ENCODE data around the gene RABGAP1L.
"Not testable (repeated sequence)": the region's sequence is repeated elsewhere in the genome, so short reads cannot be mapped to it uniquely, and the experiment has no call there.

Gene RABGAP1L

DNA sequence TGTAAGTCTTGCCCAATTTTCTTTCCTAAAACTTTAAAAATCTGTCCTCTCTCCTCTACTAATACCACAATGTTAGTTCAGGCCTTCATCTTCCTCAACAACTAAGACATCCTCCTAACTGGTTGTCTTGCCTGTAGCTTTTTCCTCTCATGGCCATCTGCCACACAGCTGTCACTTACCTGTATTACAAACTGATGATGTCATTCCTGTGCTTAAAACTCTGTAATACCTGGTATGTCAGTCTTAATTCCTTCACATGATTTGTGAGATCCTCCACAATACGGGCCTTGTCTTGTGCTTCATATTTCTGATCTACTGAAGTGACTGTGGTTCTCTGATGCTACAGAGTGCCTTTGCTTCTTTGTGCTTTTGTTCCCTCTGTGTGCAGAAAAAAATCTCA lies 854.1 kb downstream of the RABGAP1L start:
- DNase-seq, result no peak

DNA sequence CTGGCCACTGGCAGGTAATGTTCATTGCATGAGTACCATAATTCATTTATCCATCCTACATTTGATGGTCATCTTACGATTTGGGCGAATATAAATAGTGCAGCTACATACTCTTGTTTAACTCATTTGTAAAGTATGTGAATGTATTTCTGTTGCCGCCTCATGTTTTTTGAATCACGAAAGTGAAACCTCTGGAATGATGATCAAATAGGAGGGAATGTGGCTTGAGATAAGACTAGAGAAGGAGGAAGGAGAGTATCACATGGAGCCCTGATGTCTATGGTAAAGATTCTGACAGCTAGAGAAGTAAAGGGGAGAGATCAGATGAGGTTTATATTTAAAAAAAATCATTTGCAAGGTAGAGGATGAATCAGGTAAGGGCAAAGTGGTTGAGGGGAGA lies 855.9 kb downstream of the RABGAP1L start:
- DNase-seq, result no peak

DNA sequence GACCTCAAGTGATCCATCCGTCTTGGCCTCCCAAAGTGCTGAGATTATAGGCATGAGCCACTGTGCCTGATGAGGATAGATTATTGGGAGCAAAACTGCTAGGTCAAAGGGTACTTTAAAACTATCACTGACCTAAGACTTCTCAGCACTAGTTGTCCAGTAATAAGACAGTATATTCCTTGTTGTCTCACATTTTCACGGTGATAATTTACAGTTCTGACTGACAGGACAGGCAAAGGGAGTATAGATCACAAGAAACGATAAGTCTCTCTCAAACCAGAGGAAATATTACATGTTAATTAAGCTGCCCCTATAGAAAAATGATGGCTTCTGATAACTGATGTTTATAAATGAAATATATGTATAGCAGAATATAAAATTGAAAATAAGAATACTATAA lies 860.2 kb downstream of the RABGAP1L start:
- DNase-seq, result no peak

- DNase-seq, result peak; percentile 99
Measured at GRCh38 chr1:175023043-175023921, 864.0 kb downstream of the RABGAP1L start, which contains the start of gene MRPS14. Gene MRPS14, minus strand, starts transcription at chr1:175023425. Its CDS starts 17 bp downstream, at chr1:175023408.

GRCh38 chr1:175023922-175024242 lies 864.6 kb downstream of the RABGAP1L start:
- DNase-seq, result not testable (repeated sequence)

DNA sequence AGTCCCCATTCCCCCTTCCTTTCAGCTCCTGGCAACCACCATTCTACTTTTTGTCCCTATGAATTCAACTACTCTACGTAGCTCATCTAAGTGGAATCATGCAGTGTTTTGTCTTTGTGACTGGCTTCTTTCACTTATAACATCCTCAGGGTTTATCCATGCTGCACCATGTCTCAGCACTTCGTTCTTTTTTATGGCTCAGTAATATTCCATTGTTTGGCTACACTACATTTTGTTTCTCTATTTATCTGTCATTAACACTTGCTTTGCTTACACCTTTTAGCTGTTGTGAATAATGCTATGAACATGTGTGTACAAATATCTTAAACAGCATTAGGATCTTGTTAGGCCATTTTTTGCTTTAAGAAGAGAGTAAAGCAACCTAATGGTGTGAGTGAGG lies 865.5 kb downstream of the RABGAP1L start:
- no peak for DNase-seq

GRCh38 chr1:175033953-175034352 lies 874.6 kb downstream of the RABGAP1L start:
- DNase-seq, result no peak

DNA sequence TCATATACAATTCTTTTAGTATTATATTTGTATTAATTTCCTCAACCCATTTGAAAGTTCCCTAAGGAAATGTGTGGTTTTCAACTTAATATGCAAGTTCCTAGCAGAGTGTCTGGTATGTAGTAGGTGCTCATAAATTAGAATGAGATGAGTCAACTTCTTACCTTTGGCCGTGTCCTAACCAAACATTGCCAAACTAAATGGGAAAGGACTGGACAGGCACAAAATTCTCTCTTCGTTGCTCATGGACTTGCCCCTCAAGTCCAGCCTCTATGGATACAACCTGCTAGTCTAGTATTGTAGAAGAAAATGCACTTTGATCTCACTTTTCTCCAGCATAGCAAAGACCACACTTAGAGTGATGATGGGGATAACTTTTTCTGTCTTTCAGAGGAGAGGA lies 875.5 kb downstream of the RABGAP1L start:
- no peak for DNase-seq

DNA sequence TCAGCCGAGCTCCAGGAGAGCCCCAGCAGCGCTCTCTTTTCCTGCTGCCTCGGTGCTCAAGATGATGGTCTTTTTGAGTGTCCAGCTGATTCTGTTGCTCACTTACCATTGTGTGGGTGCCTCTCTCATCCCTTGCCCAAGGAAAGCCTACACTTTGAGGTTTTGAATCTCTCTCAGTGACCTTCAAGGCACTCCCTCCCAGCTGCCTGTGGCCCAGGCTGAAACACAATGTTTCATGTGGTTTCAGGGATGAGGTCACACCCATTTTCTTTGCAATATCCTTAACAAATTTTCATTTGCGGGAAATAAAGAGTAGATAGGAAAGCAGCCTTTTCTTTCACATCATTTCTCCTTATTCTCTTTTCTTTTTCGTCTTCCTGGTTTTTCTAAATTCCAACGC lies 876.5 kb downstream of the RABGAP1L start:
- DNase-seq, result no peak

- no peak for DNase-seq
Measured at GRCh38 chr1:175036476-175036875, 877.2 kb downstream of the RABGAP1L start.

GRCh38 chr1:175037416-175037815 lies 878.1 kb downstream of the RABGAP1L start:
- DNase-seq, result no peak

GRCh38 chr1:175040324-175040879 lies 881.1 kb downstream of the RABGAP1L start:
- peak; percentile 8 for DNase-seq

- no peak for DNase-seq
Measured at GRCh38 chr1:175042650-175043049, 883.3 kb downstream of the RABGAP1L start.

DNA sequence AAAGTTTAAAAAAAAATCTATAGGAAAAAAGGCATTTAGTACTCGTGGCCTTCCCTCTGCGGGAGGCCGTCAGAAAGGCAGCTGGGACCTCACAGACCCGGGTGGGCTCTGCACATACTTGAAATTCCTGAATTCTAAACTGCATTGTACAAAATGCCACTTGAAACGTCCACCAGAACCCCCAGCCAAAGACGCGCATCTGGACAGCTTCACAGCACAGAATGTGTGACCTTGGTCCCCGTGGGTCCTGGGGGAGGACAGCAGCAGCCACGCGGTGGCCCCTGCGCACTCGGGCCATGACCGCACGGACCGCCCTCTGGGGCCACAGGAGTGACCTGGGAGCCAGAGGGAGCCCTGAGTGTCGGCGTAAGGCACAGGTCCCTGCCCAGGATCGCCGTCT lies 884.5 kb downstream of the RABGAP1L start:
- no peak for DNase-seq

DNA sequence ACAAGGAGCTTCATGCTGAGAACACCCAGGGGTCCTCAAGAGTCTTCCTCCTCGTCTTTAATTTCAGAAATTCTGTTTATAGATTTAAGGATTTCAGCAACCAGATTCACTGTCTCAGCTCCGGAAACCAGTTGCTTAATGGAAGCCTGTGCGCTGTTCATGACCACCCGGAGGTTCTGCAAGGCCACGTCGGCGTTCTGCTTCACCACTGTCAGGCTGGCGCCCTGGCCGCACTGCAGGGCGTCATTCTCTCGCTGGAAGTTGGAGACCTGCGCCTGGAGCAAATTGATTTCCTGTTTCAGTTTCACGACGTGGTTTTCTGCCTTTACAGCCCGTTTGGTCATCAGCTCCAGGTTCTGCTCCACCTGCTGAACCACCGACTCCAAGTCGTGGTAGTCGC lies 885.3 kb downstream of the RABGAP1L start:
- not testable (repeated sequence) for DNase-seq
